HG02973 (cell line): Measurements from ENCODE around the gene SHROOM2.
"Not testable (repeated sequence)": the region's sequence is repeated elsewhere in the genome, so short reads cannot be mapped to it uniquely, and the experiment has no call there.

Experiments used
- ATAC-seq: cut with Tn5 transposase; IDR thresholded peaks from one replicate; pipeline ENCODE4 v1.9.1; 2021; ENCODE audit warnings: moderate library complexity; ENCODE audit not compliant: unreplicated experiment

Gene SHROOM2

DNA sequence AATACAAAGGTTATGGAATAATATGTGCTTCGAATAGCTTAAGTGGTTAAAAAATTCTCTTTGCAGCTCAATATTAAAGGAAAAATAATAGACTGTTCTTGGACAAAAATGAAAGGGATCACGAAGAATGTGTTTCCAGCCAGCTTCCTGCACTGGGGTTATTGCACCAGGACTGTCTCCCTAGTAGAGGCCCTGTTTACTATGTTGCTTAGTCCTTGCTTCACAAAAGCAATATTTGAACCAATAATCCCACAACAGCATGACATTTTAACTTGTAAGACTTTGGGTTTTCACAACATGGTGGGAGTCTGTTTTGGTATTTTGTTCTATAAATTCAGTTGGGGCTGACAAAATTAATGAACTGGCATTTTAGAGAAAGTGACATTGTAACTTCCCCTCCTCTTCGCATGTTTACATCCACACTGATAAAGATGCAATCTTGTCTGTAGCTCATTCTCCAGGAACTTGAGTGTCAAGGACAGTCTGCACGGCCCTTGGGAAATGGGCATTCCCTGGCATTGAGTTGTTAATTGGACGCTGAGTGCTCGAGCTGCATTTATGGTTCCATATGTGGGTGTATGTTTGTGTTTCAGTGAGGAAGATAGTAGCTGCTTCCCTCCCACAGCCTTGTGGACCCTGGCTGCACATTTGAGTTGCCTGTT is 39.0 kb downstream of the SHROOM2 start:
- no peak for ATAC-seq

- no peak for ATAC-seq
These were observed 39.7 kb downstream of the SHROOM2 start for GRCh38 chrX:9825966-9826365.

- peak; percentile 96 for ATAC-seq
These were observed 43.4 kb downstream of the SHROOM2 start for GRCh38 chrX:9829308-9830267.

DNA sequence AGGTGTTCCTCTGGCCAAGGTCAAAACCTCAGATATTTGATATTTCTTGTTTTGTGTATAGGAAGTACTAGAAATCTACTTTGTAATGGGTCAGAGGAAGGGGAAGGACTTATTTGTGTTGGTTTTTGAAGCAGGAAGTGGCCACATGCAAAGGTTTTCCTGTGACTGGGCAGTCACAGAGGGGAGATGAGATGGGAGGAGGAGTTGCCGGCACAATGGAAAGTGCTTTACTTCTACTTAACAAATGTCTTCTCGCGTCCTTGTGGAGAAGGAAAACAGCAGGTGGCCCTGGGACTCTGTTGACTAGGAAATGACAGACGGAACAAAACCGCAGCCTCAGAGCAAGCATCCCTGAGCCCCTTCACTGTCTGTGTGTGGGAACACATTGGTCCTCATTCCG is 46.6 kb downstream of the SHROOM2 start:
- no peak for ATAC-seq

- ATAC-seq = no peak
These were observed 49.5 kb downstream of the SHROOM2 start for GRCh38 chrX:9835585-9836210.

- no peak for ATAC-seq
These were observed 56.3 kb downstream of the SHROOM2 start for GRCh38 chrX:9842541-9842940.

GRCh38 chrX:9844936-9845577 is 58.8 kb downstream of the SHROOM2 start:
- ATAC-seq = no peak

GRCh38 chrX:9845578-9845952 is 59.3 kb downstream of the SHROOM2 start:
- no peak for ATAC-seq

DNA sequence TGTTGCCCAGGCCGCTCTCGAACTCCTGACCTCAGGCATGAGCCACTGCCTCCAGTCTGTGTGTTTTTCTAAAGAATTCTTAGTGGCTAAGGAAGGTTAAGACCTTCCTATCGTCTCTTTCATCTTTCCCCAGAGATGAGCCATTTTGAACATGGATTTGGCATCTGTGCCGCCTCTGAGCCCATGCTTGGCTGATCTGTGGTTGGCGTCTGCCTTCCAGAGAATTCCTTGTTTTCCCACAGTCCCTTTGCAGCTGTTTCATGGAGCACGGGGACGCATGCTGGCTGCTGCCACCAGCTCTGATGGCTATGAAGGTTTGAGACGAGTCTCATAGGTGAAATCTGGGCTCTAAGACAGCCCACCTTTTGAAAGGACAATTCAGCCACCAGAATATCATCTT is 60.4 kb downstream of the SHROOM2 start:
- ATAC-seq = no peak

- no peak for ATAC-seq
These were observed 60.8 kb downstream of the SHROOM2 start for GRCh38 chrX:9847071-9847470.

GRCh38 chrX:9848718-9849479 is 62.7 kb downstream of the SHROOM2 start:
- ATAC-seq = no peak

- ATAC-seq = no peak
These were observed 65.7 kb downstream of the SHROOM2 start for GRCh38 chrX:9851890-9852289.

DNA sequence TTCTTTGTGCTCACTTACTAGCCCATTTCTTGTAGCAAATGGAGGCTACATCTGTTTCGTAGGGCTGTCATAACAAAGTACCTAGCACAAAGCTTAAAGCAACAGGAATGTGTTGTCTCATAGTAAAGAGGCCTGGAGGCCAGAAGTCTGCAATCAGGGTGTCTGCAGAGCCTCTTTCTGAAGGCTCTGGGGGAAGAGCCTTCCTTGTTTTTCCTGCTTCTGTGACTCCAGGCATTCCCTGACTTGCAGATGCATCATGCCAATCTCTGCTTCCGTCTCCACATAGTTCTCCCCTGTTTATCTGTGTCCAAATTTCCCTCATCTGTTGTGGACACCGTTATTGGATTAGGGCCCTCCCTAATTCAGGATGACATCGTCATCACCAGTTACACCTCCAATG is 67.1 kb downstream of the SHROOM2 start:
- no peak for ATAC-seq

GRCh38 chrX:9855561-9856283 is 69.5 kb downstream of the SHROOM2 start:
- ATAC-seq = no peak

- ATAC-seq = no peak
These were observed 70.4 kb downstream of the SHROOM2 start for GRCh38 chrX:9856588-9856987.

- ATAC-seq = no peak
These were observed 71.6 kb downstream of the SHROOM2 start for GRCh38 chrX:9857575-9858474.

GRCh38 chrX:9858684-9859083 is 72.5 kb downstream of the SHROOM2 start:
- ATAC-seq = not testable (repeated sequence)

- ATAC-seq = no peak
These were observed 73.7 kb downstream of the SHROOM2 start for GRCh38 chrX:9859711-9860555.
